LNCaP clone FGC (cell line): ENCODE results near the gene ABCG8.

Experiments
- DNase-seq: peaks from one replicate; pipeline ENCODE4 v3.0.0-alpha.2; 2011; ENCODE audit warnings: low read depth
- H3K4me3 ChIP-seq: 2 replicates; pipeline ENCODE4 v1.5.1; 2011; ENCODE audit warnings: mild to moderate bottlenecking, low read depth, low read length, control low read depth
- TF ChIP-seq, protein P1 (sequence below): IDR thresholded peaks from 2 replicates; pipeline ENCODE4 v1.5.1; 2012; ENCODE audit warnings: mild to moderate bottlenecking; ENCODE audit not compliant: control insufficient read depth, insufficient read depth; ENCODE audit errors: extremely low read depth

ABCG8 gene

GRCh38 chr2:43854671-43855070 is 15.9 kb downstream of the ABCG8 start:
- H3K4me3 ChIP-seq: no peak overlapping the region
- DNase-seq: no peak
- TF ChIP-seq, protein P1, sequence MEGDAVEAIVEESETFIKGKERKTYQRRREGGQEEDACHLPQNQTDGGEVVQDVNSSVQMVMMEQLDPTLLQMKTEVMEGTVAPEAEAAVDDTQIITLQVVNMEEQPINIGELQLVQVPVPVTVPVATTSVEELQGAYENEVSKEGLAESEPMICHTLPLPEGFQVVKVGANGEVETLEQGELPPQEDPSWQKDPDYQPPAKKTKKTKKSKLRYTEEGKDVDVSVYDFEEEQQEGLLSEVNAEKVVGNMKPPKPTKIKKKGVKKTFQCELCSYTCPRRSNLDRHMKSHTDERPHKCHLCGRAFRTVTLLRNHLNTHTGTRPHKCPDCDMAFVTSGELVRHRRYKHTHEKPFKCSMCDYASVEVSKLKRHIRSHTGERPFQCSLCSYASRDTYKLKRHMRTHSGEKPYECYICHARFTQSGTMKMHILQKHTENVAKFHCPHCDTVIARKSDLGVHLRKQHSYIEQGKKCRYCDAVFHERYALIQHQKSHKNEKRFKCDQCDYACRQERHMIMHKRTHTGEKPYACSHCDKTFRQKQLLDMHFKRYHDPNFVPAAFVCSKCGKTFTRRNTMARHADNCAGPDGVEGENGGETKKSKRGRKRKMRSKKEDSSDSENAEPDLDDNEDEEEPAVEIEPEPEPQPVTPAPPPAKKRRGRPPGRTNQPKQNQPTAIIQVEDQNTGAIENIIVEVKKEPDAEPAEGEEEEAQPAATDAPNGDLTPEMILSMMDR: no peak

DNA sequence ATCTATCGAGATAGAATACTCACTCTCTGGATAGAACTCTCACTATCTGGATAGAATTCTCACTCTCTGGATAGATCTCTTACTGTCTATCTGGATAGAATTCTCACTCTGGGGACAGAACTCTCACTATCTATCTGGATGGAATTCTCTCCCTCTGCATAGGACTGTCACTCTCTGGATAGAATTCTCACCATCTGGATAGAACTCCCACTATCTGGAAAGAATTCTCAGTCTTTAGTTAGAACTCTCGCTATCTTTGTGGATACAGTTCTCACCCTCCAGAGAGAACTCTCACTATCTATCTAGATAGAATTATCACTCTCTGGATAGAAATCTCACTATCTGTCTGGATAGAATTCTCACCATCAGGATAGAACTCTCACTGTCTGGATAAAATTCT is 16.5 kb downstream of the ABCG8 start:
- DNase-seq: no peak
- no peak overlapping the region for H3K4me3 ChIP-seq
- TF ChIP-seq, protein P1: no peak

- no peak for DNase-seq
- TF ChIP-seq, protein P1: no peak
- no peak overlapping the region for H3K4me3 ChIP-seq
These were observed 33.4 kb downstream of the ABCG8 start for GRCh38 chr2:43872151-43872550.

DNA sequence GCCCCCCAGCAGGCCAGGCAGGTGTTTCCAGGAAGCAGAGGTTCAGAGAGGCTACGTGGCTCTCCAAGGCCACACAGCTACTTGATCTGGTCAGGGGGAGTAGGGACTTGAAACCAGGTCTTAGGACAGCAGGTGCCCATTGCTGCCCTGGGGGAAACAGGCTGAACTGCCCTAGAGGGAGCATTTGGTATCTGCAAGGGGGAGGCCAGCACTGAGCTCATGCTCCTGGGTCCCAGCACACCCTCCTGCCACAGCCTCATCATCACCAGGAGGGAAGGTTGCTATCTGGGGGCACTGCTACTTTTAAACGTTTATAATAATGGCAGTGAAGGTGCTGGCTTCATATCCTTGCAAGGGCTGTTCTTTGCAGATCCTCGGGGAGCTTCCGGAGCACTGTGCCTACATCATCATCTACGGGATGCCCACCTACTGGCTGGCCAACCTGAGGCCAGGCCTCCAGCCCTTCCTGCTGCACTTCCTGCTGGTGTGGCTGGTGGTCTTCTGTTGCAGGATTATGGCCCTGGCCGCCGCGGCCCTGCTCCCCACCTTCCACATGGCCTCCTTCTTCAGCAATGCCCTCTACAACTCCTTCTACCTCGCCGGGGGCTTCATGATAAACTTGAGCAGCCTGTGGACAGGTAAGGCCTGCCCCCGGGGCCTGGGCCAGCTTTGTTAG is 36.1 kb downstream of the ABCG8 start:
- TF ChIP-seq, protein P1: no peak
- no peak overlapping the region for H3K4me3 ChIP-seq

GRCh38 chr2:43877782-43878464 is 39.2 kb downstream of the ABCG8 start:
- H3K4me3 ChIP-seq: no peak overlapping the region
- TF ChIP-seq, protein P1: peak; percentile 76
- DNase-seq: no peak

More for the DNA sequence above, 36.1 kb downstream of the ABCG8 start:
- no peak for DNase-seq

- H3K4me3 ChIP-seq: no peak overlapping the region
- TF ChIP-seq, protein P1: no peak
- no peak for DNase-seq
These were observed 40.5 kb downstream of the ABCG8 start for GRCh38 chr2:43879261-43879660.
